GM06990 (cell line): ENCODE results near the gene ZCCHC17.

Experiments used
- DNase-seq: peaks from one replicate; pipeline ENCODE4 v3.0.0-alpha.2; 2011; ENCODE audit not compliant: insufficient read length; ENCODE audit errors: extremely low read depth
- H3K27me3 ChIP-seq: replicated peaks from 2 replicates; pipeline ENCODE4 v1.6.0; 2011; ENCODE audit warnings: low read length; ENCODE audit not compliant: control insufficient read depth, insufficient read depth
- H3K36me3 ChIP-seq: 2 replicates; pipeline ENCODE4 v1.5.1; 2011; ENCODE audit warnings: low read length; ENCODE audit not compliant: control insufficient read depth, insufficient read depth
- H3K4me3 ChIP-seq: replicated peaks from 2 replicates; pipeline ENCODE4 v1.5.1; 2011; ENCODE audit warnings: low read depth, mild to moderate bottlenecking, control low read depth, low read length
- CTCF ChIP-seq: IDR thresholded peaks from 2 replicates; pipeline ENCODE4 v1.5.1; 2011; ENCODE audit warnings: low read length, control low read depth, mild to moderate bottlenecking, inconsistent platforms; ENCODE audit not compliant: insufficient read depth, poor library complexity, severe bottlenecking

The ZCCHC17 gene

GRCh38 chr1:31308036-31308435, 11.2 kb downstream of the ZCCHC17 start:
- Histone ChIP-seq H3K4me3 (no peak overlapping the region), H3K36me3 (peaks cover 4% of the 10 kb centered on the region), H3K27me3 (no peaks in the 10 kb centered on the region)
- TF ChIP-seq CTCF = no peak
- DNase-seq = no peak

- Histone ChIP-seq H3K27me3 (no peaks in the 10 kb centered on the region), H3K4me3 (no peak overlapping the region), H3K36me3 (peaks cover 4% of the 10 kb centered on the region)
- DNase-seq = no peak
- no peak for TF ChIP-seq CTCF
Measured at GRCh38 chr1:31310198-31310597, 13.4 kb downstream of the ZCCHC17 start.

GRCh38 chr1:31315902-31316301, 19.1 kb downstream of the ZCCHC17 start:
- Histone ChIP-seq H3K4me3 (no peak overlapping the region), H3K27me3 (no peaks in the 10 kb centered on the region), H3K36me3 (peaks cover 4% of the 10 kb centered on the region)
- no peak for DNase-seq
- TF ChIP-seq CTCF = no peak

GRCh38 chr1:31318146-31318545, 21.3 kb downstream of the ZCCHC17 start:
- Histone ChIP-seq H3K4me3 (no peak overlapping the region), H3K27me3 (no peaks in the 10 kb centered on the region), H3K36me3 (no peaks in the 10 kb centered on the region; the same call in 1 of the 2 replicates)
- no peak for TF ChIP-seq CTCF
- DNase-seq = no peak

GRCh38 chr1:31324093-31324492, 27.3 kb downstream of the ZCCHC17 start:
- no peak for TF ChIP-seq CTCF
- no peak for DNase-seq
- H3K36me3 ChIP-seq = peaks cover 2% of the 10 kb centered on the region
- no peaks in the 10 kb centered on the region for H3K27me3 ChIP-seq
- no peak overlapping the region for H3K4me3 ChIP-seq

- Histone ChIP-seq H3K4me3 (no peak overlapping the region), H3K27me3 (no peaks in the 10 kb centered on the region), H3K36me3 (peaks cover 2% of the 10 kb centered on the region)
- no peak for DNase-seq
- no peak for TF ChIP-seq CTCF
Measured at GRCh38 chr1:31324992-31325391, 28.2 kb downstream of the ZCCHC17 start.
